Measurements from ENCODE around the gene ABR.

- TF ChIP-seq CTCF (IDR thresholded peaks at IDR 0.05) (no peak), POLR2AphosphoS5 (IDR thresholded peaks at IDR 0.05) (peak in 1 of 4 donors; percentile 67), POLR2A (IDR thresholded peaks at IDR 0.05) (no peak)
Observed at GRCh38 chr17:1029196-1029921, 150.4 kb downstream of the ABR start.
